ENCODE data around the gene PDE6G. TPM values are rescaled to one million over a fixed set of nuclear protein-coding genes. Genes with fewer than 3 reads are reported as not detected.

PDE6G gene
- total and polyA plus RNA-seq, 2 donors (not counting 3 experiments of a cell fraction or from before 2014, with no cell fraction given) = 1.8 to 3.7 TPM

DNA sequence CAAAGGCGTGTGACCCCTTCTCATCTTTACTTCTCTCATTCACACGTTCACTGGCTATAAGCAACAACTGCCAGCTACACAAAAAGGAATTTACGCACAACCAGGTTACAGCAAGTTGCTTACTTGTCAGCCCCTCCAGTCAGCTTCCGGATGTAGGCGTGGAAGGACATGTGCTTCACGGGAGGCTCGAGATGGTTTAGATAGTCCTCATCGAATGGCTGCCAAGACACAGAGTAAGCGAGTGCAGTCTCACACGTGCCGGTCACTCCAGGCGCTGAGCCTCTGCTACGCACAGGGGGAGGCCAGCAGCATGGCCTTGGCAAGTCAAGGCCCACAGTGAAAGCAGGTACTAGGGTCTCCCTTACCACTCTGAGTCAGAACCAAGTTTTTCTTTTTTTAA lies 47.7 kb downstream of the PDE6G start:
- Histone ChIP-seq H2AFZ (ENCODE audit: low read depth, low read length) (no peak overlapping the region), H3K27ac (ENCODE audit: insufficient read depth, low read depth, low read length) (no peak overlapping the region), H3K9ac (replicated peaks; ENCODE audit: extremely low read depth, insufficient read depth, low read length) (no peak overlapping the region), H3K27me3 (ENCODE audit: control insufficient read depth in 2 of 2, insufficient read depth in 2 of 2, low read length in 2 of 2) (no peaks in the 10 kb centered on the region), H3K4me1 (ENCODE audit: control insufficient read depth, extremely low read depth, insufficient read depth, low read length) (no peaks in the 10 kb centered on the region), H3K79me2 (ENCODE audit: control insufficient read depth, insufficient read depth, low read length) (peaks cover 26% of the 10 kb centered on the region), H3K36me3 (ENCODE audit: control insufficient read depth in 2 of 2, extremely low read depth in 1 of 2, insufficient read depth in 2 of 2, low read length in 2 of 2) (peaks cover 27 to 44% of the 10 kb centered on the region in 2 experiments), H3K4me3 (replicated peaks in 1 of 3; ENCODE audit: insufficient read depth in 1 of 3, low read depth in 1 of 3, low read length in 3 of 3) (no peak overlapping the region), H4K20me1 (replicated peaks; ENCODE audit: control insufficient read depth, extremely low read depth, insufficient read depth, low read length) (no peaks in the 10 kb centered on the region), H3K4me2 (ENCODE audit: insufficient read depth, low read length) (no peak overlapping the region), H3K9me1 (replicated peaks; ENCODE audit: control insufficient read depth, extremely low read depth, insufficient read depth, low read length) (no peaks in the 10 kb centered on the region), H3K9me3 (replicated peaks; ENCODE audit: control insufficient read depth, insufficient read depth, low read length) (no peaks in the 10 kb centered on the region)
- POLR2A ChIA-PET = no interaction called here
- DNase-seq (ENCODE audit: low read depth, low spot score) = no peak
- FAIRE-seq = no peak
- intact Hi-C loops (cut with micrococcal nuclease) = no loop called here
- dilution Hi-C loops (cut with MboI; ENCODE audit: extremely low pct_ligation_motif_present, low sequenced_read_pairs) = no loop called here
- no TSS peak for BruUV-seq (replicated peaks)
- TF ChIP-seq MYC (IDR thresholded peaks at IDR 0.05; ENCODE audit: low read depth, low read length) = no peak
- TF ChIP-seq FOS (IDR thresholded peaks at IDR 0.05; ENCODE audit: borderline replicate concordance, insufficient read depth, low read length) = no peak
- TF ChIP-seq POLR2A (IDR thresholded peaks at IDR 0.05; ENCODE audit: low read depth, low read length) = no peak
- CTCF ChIA-PET = no interaction called here

GRCh38 chr17:81608082-81608481 lies 48.3 kb downstream of the PDE6G start:
- DNase-seq (ENCODE audit: low read depth, low spot score) = no peak
- Histone ChIP-seq H3K27me3 (ENCODE audit: control insufficient read depth in 2 of 2, insufficient read depth in 2 of 2, low read length in 2 of 2) (no peaks in the 10 kb centered on the region), H3K9me3 (replicated peaks; ENCODE audit: control insufficient read depth, insufficient read depth, low read length) (no peaks in the 10 kb centered on the region), H3K27ac (ENCODE audit: insufficient read depth, low read depth, low read length) (no peak overlapping the region), H2AFZ (ENCODE audit: low read depth, low read length) (no peak overlapping the region), H3K4me1 (ENCODE audit: control insufficient read depth, extremely low read depth, insufficient read depth, low read length) (no peaks in the 10 kb centered on the region), H4K20me1 (replicated peaks; ENCODE audit: control insufficient read depth, extremely low read depth, insufficient read depth, low read length) (no peaks in the 10 kb centered on the region), H3K9ac (replicated peaks; ENCODE audit: extremely low read depth, insufficient read depth, low read length) (no peak overlapping the region), H3K36me3 (ENCODE audit: control insufficient read depth in 2 of 2, extremely low read depth in 1 of 2, insufficient read depth in 2 of 2, low read length in 2 of 2) (peaks cover 22 to 44% of the 10 kb centered on the region in 2 experiments), H3K9me1 (replicated peaks; ENCODE audit: control insufficient read depth, extremely low read depth, insufficient read depth, low read length) (no peaks in the 10 kb centered on the region), H3K4me2 (ENCODE audit: insufficient read depth, low read length) (no peak overlapping the region), H3K4me3 (replicated peaks in 1 of 3; ENCODE audit: insufficient read depth in 1 of 3, low read depth in 1 of 3, low read length in 3 of 3) (no peak overlapping the region), H3K79me2 (ENCODE audit: control insufficient read depth, insufficient read depth, low read length) (peaks cover 21% of the 10 kb centered on the region)
- dilution Hi-C loops (cut with MboI; ENCODE audit: extremely low pct_ligation_motif_present, low sequenced_read_pairs) (no loop called here), intact Hi-C loops (cut with micrococcal nuclease) (no loop called here)
- POLR2A ChIA-PET = no interaction called here
- no peak for FAIRE-seq
- TF ChIP-seq POLR2AphosphoS5 (IDR thresholded peaks at IDR 0.05; ENCODE audit: insufficient read depth, low read depth, low read length) (no peak), FOS (IDR thresholded peaks at IDR 0.05; ENCODE audit: borderline replicate concordance, insufficient read depth, low read length) (no peak), MYC (IDR thresholded peaks at IDR 0.05; ENCODE audit: low read depth, low read length) (no peak)
- no TSS peak for BruUV-seq (replicated peaks)
- CTCF ChIA-PET = no interaction called here

All from endothelial cell of umbilical vein (primary cell).